LoVo (cell line): Measurements from ENCODE around the gene XPNPEP3.
"Not testable (repeated sequence)": the region's sequence is repeated elsewhere in the genome, so short reads cannot be mapped to it uniquely, and the experiment has no call there.

Source experiments
- DNase-seq: peaks from one replicate; pipeline ENCODE4 v3.0.0-alpha.2; 2016; ENCODE audit warnings: low spot score

Gene XPNPEP3

DNA sequence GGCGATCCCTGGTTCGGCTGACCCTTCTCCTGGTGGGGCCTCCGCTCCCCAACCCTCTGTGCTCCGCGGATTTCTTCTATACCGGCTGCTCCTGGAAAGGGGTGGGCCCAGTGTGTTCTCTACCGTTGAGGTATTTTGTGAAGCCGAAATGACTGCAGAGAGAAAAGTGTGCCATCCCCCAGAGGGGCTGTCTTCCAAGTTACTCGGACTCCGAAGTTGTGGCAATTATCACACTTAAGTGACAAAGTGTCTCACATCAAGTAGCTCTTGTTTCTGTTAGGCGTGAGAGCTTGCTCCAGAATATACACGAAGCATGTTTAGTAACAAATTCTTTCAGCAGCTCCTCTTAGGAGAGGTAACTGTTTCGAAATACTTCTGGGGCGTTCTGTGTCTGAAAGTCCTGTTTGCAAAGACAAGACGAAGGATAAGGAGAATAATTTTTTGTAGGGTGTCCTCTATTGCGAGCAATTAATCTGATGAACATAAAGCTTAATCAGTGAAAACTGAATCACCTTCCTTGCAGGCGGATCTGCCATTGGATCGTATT lies 434 bp downstream of the XPNPEP3 start:
- DNase-seq = no peak

DNA sequence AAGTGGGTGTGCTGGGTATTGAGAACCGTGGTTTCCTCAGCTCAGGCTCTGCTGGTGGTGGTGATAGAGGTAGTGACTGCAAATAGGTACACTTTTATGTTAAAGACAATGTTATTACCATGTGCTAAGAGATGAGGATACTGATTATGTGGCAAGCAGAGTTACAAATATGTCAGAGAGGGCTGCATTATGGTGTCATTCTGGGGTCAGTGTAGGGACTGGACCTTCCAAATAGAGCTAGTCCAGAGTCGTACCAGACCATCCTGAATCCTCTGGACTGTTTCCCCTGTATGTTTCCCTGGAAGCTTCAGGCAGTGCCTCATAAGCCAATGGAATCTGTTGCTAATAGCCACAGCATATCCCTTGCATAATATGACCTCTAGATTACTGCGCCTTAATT lies 5.1 kb downstream of the XPNPEP3 start, which contains the start of gene DNAJB7:
Gene DNAJB7, minus strand, starts transcription at position 101 of the 400 bp plus-strand sequence. CDS start 119 bp downstream, outside the sequence.
- DNase-seq = no peak

DNA sequence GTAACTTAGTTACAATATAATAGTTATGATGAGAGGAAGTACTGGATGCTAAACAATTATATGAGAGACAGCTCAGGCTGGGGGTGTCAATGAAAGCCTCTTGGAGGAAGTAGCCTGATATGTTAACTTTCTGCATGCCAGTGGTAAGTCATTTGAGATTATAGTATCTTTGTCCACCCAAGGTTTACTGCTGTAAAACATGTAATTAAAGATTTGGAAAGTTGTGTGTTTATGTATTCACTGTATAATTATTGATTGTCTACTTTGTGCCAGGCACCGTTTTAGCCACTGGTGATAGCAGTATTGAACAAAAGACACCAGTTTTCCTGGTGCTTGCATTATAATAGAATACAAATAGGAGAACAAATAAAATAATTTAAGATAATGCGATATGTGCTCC lies 5.6 kb downstream of the XPNPEP3 start:
- DNase-seq = no peak

DNA sequence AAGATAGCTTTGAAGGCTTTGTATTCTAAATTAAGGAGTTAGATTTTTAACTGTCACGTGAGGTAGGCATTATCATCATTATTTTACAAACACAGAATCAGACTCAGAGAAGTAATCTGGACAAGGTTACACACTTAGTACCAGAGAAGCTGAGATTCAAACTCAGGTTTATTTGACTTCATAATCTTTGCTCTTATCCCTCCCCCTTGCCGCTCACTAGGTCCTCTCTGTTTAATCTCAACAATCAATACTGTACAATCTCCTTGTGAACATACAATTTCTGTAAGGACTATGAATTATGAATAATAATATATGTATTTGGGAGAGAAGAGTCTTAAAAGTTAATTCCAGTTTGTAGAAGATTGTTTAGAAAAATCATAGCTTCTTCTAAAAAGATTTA lies 10.2 kb downstream of the XPNPEP3 start:
- DNase-seq = no peak

DNA sequence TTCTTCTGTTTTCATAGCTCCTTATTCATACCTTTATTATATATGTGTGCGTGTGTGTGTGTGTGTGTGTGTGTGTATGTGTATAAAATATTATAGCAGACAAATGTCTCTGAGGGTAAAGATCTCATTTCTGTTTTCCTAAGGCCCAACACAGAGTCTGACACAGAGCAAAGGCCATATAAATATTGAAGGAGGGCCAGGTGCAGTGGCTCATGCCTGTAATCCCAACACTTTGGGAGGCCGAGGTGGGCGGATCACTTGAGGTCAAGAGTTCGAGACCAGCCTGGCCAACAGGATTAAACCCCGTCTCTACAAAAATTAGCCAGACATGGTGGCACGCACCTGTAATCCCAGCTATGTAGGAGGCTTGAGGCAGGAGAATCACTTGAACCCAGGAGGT lies 11.4 kb downstream of the XPNPEP3 start:
- not testable (repeated sequence) for DNase-seq

DNA sequence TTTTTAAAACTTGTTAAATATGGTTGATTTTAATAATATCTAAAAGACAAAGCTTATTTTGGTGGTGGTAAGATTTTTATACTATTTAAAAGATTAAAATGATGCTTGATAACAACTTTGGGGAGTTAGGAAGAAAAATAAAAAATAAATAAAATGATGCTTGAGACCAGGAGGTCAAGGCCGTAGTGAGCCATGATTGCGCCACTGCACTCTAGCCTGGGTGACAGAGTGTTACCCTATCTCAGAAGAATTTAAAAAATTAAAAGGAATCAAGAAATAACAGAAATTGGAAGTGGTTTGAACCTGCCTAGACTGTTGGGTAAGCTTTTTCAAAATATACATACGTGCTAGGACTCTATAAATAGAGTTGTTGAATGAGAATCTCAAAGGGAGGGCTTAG lies 17.1 kb downstream of the XPNPEP3 start:
- DNase-seq = no peak

DNA sequence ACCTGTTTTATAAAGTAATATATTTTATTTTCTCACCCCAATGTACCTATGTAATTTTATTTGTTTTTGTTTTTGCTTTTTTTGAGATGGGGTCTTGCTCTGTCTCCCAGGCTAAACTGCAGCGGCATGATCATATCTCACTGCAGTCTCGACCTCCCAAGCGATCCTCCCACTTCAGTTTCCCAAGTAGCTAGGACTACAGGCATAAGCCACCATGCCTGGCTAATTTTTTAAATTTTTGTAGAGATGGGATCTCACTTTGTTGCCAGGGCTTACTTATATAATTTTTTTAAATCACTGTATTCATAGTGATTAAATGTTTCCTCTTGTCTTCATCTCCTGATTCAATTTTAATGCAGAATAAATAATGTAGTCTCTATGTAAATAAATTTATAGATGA lies 18.2 kb downstream of the XPNPEP3 start:
- DNase-seq = no peak

DNA sequence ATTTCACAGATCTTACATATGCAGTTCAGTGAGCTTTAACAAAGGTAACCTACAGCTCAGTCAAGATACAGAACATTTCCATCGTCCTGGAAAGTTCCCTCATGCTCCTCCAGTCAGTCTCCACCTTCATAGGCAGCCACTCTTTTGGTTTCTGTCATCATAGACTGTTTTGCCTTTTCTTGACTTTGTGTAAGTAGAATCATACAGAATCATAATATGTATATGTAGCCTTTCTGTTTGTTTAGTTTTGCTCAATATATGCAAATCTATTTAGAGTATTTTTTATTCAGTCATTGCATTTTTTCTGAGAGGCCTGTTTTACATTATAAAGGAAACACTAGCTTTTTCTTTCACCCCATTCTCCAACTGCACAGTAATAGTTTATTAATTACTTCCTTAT lies 20.0 kb downstream of the XPNPEP3 start:
- no peak for DNase-seq

DNA sequence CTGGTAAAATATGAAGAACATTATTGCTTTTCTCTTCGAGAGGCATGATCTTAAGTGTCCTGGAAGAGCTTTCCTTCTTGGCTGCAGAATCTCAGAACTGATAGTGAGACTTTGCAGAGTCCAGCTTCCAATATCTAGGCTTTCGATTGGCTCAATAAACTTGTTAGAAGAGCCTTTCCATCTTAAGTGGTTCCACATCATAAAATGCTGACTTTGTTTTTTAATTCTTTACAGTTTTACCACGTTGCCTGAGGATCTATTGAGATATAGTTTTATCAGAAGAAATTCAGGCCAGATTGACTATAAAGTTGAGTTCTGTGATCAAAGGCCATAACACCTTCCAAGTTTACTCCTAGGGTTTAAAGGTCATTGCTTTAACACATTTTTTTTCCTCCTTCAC lies 20.5 kb downstream of the XPNPEP3 start:
- DNase-seq = peak; percentile 22

DNA sequence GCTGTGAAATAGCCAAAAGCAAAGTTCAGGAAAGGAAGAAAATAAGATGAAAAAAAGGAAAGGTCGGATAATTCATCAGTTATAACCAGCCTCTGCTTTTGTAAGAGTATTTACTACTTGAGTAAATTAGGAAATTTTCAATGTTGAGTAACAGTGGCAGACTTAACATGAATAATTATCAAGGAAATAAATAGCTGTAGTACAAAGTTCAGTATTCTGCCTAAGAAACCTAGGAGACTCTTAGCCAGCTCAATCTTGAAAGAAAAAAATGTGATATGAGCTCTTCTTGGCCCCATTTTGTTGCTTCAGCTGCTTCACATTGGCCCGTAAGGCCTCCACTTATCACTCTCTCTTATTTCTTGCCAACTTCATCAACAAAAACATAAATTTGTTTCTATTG lies 22.0 kb downstream of the XPNPEP3 start:
- DNase-seq = no peak

DNA sequence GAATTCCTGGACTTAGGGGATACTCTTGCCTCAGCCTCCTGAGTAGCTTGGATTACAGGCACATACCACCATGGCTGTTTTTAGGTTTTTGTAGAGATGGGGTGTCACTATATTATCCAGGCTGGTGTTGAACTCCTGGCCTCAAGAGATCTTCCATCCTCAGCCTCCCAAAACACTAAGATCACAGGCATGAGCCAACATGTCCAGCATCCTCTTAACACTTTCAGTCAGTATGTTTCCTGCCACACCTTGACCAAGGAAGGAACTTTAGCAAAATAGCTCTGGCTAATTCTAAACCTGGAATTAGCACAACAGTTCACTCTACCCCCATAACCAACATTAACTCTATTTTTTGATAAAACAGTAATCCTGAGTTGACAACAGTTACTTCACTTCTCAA lies 32.2 kb downstream of the XPNPEP3 start:
- no peak for DNase-seq

DNA sequence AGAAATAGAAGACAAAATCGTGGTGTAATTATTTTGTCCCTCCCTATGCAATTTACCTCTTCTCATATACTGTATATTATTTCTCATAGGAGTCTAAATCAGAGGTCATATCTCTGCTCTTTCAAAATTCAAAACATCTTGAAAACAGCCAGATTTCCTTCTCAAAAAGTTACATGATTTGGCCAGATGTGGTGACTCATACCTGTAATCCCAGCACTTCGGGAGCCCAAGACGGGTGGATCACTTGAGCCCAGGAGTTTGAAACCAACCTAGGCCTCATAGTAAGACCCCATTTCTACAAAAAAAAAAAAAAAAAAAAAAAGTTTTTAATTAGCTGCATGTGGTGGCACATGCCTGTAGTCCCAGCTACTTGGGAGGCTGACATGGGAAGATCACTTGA lies 33.9 kb downstream of the XPNPEP3 start:
- no peak for DNase-seq

DNA sequence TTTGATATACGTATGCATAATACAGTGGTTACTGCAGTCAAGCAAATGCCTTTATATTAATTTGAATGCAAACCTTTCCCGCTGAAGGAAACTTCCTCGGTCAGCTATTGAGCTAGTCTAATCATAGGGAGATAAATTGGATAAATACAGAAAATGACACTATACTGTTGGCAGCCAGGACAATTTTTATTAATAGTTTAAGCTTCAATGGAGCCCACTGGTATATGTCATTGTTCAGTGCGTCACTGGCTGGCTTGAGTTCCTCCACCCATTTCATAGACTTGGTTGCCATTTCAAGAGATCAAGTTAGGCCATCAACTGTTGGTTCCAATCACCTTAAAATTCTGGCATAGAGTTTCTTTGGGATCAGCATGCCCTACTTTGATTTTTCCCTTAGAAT lies 37.5 kb downstream of the XPNPEP3 start:
- no peak for DNase-seq

DNA sequence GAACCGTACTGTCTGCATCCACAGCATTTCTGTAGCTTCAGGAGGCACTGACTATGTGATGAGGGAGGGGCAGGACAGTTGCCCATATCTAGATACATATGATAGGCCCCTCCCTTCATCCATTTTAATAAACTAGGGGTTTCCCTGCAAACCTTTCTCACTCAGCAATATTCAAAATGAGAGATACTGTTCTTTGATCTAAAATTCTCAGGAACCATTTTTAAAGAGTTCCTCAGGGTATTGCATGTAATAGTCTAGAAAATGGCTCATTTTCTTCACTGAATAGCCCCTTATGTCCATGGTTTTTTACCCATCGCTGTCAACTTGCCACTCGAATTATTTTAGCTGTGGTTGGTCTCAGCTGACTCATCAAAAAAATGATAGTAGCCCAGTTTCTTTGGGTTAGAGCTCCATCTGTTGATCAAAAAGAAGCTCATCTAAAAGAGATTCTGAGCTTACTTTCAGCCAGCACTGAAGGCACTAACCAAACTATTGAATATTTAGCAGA lies 42.0 kb downstream of the XPNPEP3 start:
- peak; percentile 20 for DNase-seq

DNA sequence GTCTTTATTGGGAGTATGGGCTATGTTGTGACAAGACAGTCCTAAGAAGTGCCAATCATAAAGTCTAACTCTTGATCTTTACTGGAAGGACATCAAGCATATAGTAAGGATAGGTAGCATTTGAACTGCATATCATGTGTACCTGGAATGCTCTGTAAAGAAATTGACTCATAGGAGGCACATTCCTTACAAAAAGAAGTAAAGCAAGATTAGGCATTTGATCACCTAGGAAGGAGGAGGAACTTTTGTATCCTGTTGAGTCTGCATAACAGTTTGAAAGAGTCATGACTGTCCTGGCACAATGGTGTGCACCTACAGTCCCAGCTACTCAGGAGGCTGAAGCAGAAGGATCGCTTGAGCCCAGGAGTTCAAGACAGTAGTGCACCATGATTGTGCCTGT lies 47.2 kb downstream of the XPNPEP3 start:
- no peak for DNase-seq

DNA sequence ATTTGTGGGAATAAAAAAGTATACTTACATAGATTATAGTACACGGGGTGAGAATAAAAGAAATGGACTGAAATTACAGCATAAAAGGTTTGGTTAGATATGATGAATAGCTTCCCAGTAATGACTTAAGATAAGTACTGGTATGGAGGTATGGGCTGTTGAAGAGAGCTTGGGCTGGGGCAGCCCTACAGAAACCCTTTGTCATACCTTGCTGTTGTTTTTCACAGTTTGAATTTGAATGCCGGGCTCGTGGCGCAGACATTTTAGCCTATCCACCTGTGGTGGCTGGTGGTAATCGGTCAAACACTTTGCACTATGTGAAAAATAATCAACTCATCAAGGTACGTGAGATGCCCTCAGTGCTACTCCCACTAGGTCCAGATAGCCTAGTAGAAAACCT lies 51.9 kb downstream of the XPNPEP3 start:
- DNase-seq = no peak

DNA sequence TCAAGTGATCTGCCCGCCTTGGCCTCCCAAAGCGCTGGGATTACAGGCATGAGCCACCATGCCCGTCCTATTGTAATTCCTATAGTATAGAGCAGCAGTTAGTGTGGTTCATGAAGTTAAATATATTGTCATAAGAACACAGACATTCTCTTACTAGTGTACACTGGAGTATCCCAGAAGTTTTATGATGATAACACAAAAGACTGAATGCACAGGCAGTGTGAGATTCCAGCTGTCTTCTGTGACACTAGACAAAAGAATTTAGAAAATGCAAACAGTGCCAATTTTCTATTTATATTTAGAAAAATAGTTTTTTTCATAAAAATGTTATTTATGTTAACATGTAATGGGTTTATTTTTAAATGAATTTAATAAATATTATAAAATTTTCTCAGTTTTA lies 54.8 kb downstream of the XPNPEP3 start:
- no peak for DNase-seq

DNA sequence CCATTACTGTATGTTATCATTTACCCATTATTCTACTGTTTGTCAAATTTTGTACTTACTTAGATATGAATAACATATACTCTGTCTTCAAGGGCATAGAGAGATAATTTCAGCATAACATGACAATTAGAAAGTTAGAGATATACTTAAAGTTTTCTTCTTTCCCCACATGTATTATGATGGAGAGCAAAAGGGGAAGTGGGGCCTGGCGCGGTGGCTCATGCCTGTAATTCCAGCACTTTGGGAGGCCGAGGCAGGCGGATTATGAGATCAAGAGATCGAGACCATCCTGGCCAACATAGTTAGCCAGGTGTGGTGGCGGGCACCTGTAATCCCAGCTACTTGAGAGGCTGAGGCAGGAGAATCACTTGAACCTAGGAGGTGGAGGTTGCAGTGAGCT lies 56.0 kb downstream of the XPNPEP3 start:
- DNase-seq = not testable (repeated sequence)

DNA sequence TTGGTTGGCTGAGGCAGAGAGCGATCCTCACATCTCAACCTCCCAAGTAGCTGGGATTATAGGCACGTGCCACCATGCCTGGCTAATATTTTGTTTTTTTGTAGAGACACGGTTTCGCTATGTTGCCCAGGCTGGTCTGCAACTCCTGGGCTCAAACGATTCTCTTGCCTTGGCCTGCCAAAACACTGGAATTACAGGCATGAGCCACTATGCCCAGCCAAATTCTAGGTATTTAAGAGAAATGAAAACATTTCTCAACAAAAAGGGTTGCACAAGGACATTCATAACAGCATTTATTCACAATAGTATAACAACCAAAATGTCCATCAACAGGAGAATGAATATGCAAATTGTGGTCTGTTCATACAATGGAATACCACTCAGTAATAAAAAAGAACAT lies 62.5 kb downstream of the XPNPEP3 start:
- DNase-seq = no peak

DNA sequence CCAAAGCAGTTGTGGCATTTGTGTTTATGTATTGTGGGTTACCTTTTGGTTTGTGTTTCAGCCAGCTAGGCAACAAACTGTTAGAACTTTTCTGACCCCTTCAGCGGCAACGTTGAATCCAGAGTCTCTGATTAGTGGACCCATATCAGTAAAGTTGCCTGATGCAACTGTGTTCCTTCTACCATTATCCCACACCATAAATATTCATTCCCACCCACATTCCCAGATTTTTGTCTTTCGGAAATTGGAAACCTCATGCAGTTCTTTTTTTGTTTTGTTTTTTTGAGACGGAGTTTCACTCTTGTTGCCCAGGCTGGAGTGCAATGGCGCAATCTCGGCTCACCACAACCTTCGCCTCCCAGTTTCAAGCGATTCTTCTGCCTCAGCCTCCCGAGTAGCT lies 63.6 kb downstream of the XPNPEP3 start:
- no peak for DNase-seq

DNA sequence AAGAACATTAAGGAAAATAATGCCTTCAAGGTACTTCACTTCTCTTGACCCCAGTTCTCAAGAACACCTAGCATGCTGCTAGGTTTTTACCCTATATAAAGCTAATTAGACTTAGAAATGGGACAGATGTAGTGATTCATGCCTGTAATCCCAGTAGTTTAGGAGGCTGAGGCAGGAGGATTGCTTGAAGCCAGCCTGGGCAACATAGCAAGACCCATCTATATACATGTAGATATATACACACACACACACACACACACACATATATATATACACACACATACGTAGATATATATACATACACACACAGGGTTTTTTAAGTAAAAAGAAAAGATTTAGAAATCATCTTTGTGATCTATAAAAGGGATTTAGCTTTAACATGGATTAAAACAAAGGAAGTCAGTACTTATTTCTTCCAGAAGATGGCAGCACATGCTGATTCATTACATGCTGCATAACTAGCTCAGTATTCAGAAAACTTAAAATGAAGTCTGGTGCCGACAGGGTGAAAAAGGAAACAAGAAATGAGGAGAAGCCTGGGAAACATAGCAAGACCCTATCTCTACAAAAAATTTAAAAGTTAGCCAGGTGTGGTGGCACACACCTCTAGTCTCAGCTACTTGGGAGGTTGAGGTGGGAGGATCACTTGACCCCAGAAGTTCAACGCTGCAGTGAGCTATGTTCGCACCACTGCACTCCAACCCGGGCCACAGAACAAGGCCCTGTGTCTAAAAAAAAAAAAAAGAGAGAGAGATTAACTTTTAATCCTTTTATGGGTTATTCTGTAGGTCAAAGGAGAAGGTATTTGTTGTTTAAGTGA lies 65.7 kb downstream of the XPNPEP3 start:
- peak; percentile 48 for DNase-seq

DNA sequence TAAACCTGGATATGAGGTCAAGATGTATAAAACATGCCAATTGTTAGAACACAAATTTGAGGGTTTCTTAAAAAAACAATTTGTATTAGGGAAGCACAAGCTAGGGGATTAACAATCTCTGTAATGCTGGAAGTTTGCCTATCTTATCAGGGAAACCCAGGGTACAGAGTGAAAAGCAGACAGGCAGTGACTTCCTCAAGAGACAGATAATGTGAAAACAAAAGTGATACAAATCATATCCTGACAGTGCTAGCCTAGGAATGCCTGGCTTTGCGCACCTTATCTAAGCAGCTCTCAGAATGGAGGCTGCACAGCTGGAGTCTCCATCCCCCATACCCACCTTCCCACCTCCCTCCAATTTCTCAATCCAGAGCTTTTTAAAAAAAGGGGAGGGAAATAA lies 71.7 kb downstream of the XPNPEP3 start:
- DNase-seq = no peak

DNA sequence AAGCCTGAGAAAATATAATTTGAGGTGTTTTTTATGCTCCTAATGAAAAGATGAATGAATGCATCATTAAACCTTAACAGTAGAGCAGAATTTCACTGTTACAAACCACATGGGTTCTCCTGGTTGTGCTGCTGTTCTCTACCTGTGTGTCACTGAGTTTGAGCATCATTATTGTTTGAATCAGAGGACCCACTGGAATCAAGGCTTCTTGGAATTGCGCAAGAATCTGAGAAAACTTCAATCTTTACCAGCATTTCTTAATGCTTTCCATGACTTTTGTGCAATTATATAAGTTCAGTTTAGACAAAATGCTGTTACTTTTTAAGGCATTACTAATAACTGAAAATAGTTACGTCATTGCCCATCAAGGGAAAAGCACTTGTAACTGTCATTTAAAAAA lies 75.4 kb downstream of the XPNPEP3 start:
- DNase-seq = no peak

DNA sequence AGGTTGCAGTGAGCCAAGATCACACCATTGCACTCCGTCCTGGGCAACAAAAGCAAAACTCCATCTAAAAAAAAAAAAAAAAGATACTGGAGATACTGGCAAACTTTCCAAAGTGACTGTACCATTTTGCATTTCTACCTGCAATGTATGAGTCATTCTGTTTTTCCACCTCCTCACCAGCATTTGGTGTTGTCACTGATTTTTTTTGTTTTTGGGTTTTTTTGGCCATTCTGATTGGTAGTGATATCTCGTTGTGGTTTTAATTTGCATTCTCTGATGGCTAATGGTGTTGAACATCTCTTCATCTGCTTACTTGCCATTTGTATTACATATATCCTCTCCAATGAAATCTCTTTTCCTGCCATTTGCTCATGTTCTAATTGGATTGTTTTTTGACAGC lies 82.3 kb downstream of the XPNPEP3 start:
- no peak for DNase-seq
